HG02623 (cell line): ENCODE data around the gene PCID2.
"Not testable (repeated sequence)": the region's sequence is repeated elsewhere in the genome, so short reads cannot be mapped to it uniquely, and the experiment has no call there.

Source experiments
- ATAC-seq: cut with Tn5 transposase; IDR thresholded peaks from one replicate; pipeline ENCODE4 v1.9.1; 2021; ENCODE audit warnings: moderate library complexity; ENCODE audit not compliant: unreplicated experiment

Gene PCID2

GRCh38 chr13:113167575-113167974 lies 40.9 kb downstream of the PCID2 start:
- ATAC-seq: no peak

- no peak for ATAC-seq
Observed at GRCh38 chr13:113167155-113167554, 41.3 kb downstream of the PCID2 start.

- no peak for ATAC-seq
Observed at GRCh38 chr13:113166681-113167080, 41.8 kb downstream of the PCID2 start.

GRCh38 chr13:113166266-113166665 lies 42.2 kb downstream of the PCID2 start:
- no peak for ATAC-seq

- no peak for ATAC-seq
Observed at GRCh38 chr13:113164492-113164891, 44.0 kb downstream of the PCID2 start.

- ATAC-seq: no peak
Observed at GRCh38 chr13:113162783-113163685, 45.4 kb downstream of the PCID2 start.

- ATAC-seq: not testable (repeated sequence)
Observed at GRCh38 chr13:113161975-113162374, 46.5 kb downstream of the PCID2 start.

- ATAC-seq: no peak
Observed at GRCh38 chr13:113161433-113161832, 47.0 kb downstream of the PCID2 start.

- no peak for ATAC-seq
Observed at GRCh38 chr13:113160983-113161382, 47.5 kb downstream of the PCID2 start.

GRCh38 chr13:113159701-113160100 lies 48.8 kb downstream of the PCID2 start:
- ATAC-seq: no peak

GRCh38 chr13:113158946-113159345 lies 49.5 kb downstream of the PCID2 start:
- ATAC-seq: no peak

GRCh38 chr13:113157929-113158747 lies 50.3 kb downstream of the PCID2 start, which contains the start of gene PROZ:
TSS of gene PROZ (plus strand) at chr13:113158648. CDS start at chr13:113158661, 13 bp downstream.
- no peak for ATAC-seq

GRCh38 chr13:113157206-113157928 lies 51.1 kb downstream of the PCID2 start:
- no peak for ATAC-seq

- ATAC-seq: no peak
Observed at GRCh38 chr13:113155982-113156655, 52.4 kb downstream of the PCID2 start.

GRCh38 chr13:113155201-113155600 lies 53.3 kb downstream of the PCID2 start:
- no peak for ATAC-seq

GRCh38 chr13:113153810-113154748 lies 54.4 kb downstream of the PCID2 start:
- ATAC-seq: peak; percentile 57

GRCh38 chr13:113152984-113153809 lies 55.3 kb downstream of the PCID2 start:
- peak; percentile 21 for ATAC-seq

- ATAC-seq: no peak
Observed at GRCh38 chr13:113152691-113152983, 55.8 kb downstream of the PCID2 start.
